ENCODE measurements around the gene FBLN5. TPM values are rescaled to one million over a fixed set of nuclear protein-coding genes. Genes with fewer than 3 reads are reported as not detected.
"Not testable (repeated sequence)": the region's sequence is repeated elsewhere in the genome, so short reads cannot be mapped to it uniquely, and the experiment has no call there.

Gene FBLN5
- total RNA-seq, 1 experiment from 2014 or later = 111 TPM

GRCh38 chr14:91875525-91876286 lies 71.8 kb downstream of the FBLN5 start:
- in situ Hi-C loops (cut with HindIII; ENCODE audit: low pct_unique_long_range_greater_than_20kb, low sequenced_read_pairs) = no loop called here
- no peak for DNase-seq (ENCODE audit: low read depth, low spot score)

- DNase-seq (ENCODE audit: low read depth, low spot score) = no peak
- in situ Hi-C loops (cut with HindIII; ENCODE audit: low pct_unique_long_range_greater_than_20kb, low sequenced_read_pairs) = no loop called here
These were observed 73.8 kb downstream of the FBLN5 start for GRCh38 chr14:91873471-91874415.

GRCh38 chr14:91872517-91873470 lies 74.7 kb downstream of the FBLN5 start:
- no peak for DNase-seq (ENCODE audit: low read depth, low spot score)
- in situ Hi-C loops (cut with HindIII; ENCODE audit: low pct_unique_long_range_greater_than_20kb, low sequenced_read_pairs) = no loop called here

GRCh38 chr14:91872011-91872501 lies 75.4 kb downstream of the FBLN5 start:
- in situ Hi-C loops (cut with HindIII; ENCODE audit: low pct_unique_long_range_greater_than_20kb, low sequenced_read_pairs) = no loop called here
- no peak for DNase-seq (ENCODE audit: low read depth, low spot score)

- DNase-seq (ENCODE audit: low read depth, low spot score); in situ Hi-C loops (cut with HindIII; ENCODE audit: low pct_unique_long_range_greater_than_20kb, low sequenced_read_pairs): not testable (repeated sequence)
These were observed 76.1 kb downstream of the FBLN5 start for GRCh38 chr14:91871401-91871800.

GRCh38 chr14:91870890-91871289 lies 76.6 kb downstream of the FBLN5 start:
- DNase-seq (ENCODE audit: low read depth, low spot score) = no peak
- in situ Hi-C loops (cut with HindIII; ENCODE audit: low pct_unique_long_range_greater_than_20kb, low sequenced_read_pairs) = no loop called here

GRCh38 chr14:91870001-91870400 lies 77.5 kb downstream of the FBLN5 start:
- in situ Hi-C loops (cut with HindIII; ENCODE audit: low pct_unique_long_range_greater_than_20kb, low sequenced_read_pairs) = no loop called here
- no peak for DNase-seq (ENCODE audit: low read depth, low spot score)

- in situ Hi-C loops (cut with HindIII; ENCODE audit: low pct_unique_long_range_greater_than_20kb, low sequenced_read_pairs) = no loop called here
- DNase-seq (ENCODE audit: low read depth, low spot score) = no peak
These were observed 77.9 kb downstream of the FBLN5 start for GRCh38 chr14:91869556-91869955.

- in situ Hi-C loops (cut with HindIII; ENCODE audit: low pct_unique_long_range_greater_than_20kb, low sequenced_read_pairs) = no loop called here
These were observed 80.0 kb downstream of the FBLN5 start, which contains the start of gene TC2N for GRCh38 chr14:91867316-91867988. TC2N (minus strand) TSS chr14:91867536; CDS start chr14:91813769, 53,767 bp downstream.

GRCh38 chr14:91866511-91867295 lies 80.8 kb downstream of the FBLN5 start:
- in situ Hi-C loops (cut with HindIII; ENCODE audit: low pct_unique_long_range_greater_than_20kb, low sequenced_read_pairs) = no loop called here
- no peak for DNase-seq (ENCODE audit: low read depth, low spot score)

More at GRCh38 chr14:91867316-91867988, 80.0 kb downstream of the FBLN5 start, which contains the start of gene TC2N:
- no peak for DNase-seq (ENCODE audit: low read depth, low spot score)

GRCh38 chr14:91866061-91866460 lies 81.4 kb downstream of the FBLN5 start:
- in situ Hi-C loops (cut with HindIII; ENCODE audit: low pct_unique_long_range_greater_than_20kb, low sequenced_read_pairs) = no loop called here
- DNase-seq (ENCODE audit: low read depth, low spot score) = no peak

- in situ Hi-C loops (cut with HindIII; ENCODE audit: low pct_unique_long_range_greater_than_20kb, low sequenced_read_pairs) = no loop called here
- no peak for DNase-seq (ENCODE audit: low read depth, low spot score)
These were observed 85.1 kb downstream of the FBLN5 start for GRCh38 chr14:91862417-91862816.

GRCh38 chr14:91861091-91861490 lies 86.4 kb downstream of the FBLN5 start:
- no peak for DNase-seq (ENCODE audit: low read depth, low spot score)
- in situ Hi-C loops (cut with HindIII; ENCODE audit: low pct_unique_long_range_greater_than_20kb, low sequenced_read_pairs) = no loop called here

- no peak for DNase-seq (ENCODE audit: low read depth, low spot score)
- in situ Hi-C loops (cut with HindIII; ENCODE audit: low pct_unique_long_range_greater_than_20kb, low sequenced_read_pairs) = no loop called here
These were observed 87.3 kb downstream of the FBLN5 start for GRCh38 chr14:91860238-91860637.

- in situ Hi-C loops (cut with HindIII; ENCODE audit: low pct_unique_long_range_greater_than_20kb, low sequenced_read_pairs) = no loop called here
- DNase-seq (ENCODE audit: low read depth, low spot score) = peak; percentile 17
These were observed 88.8 kb downstream of the FBLN5 start for GRCh38 chr14:91858536-91859275.
